Activated CD4-positive, alpha-beta T cell treated with anti-CD3 and anti-CD28 coated beads, Interleukin-2, amount 50 U/mL, for 4 hours (primary cell): ENCODE results near the gene CHN2.

Source experiments
- DNase-seq, 2 experiments: peaks; one replicate each; pipeline ENCODE4 v3.0.0-alpha.2; 2020

CHN2 gene

GRCh38 chr7:29340696-29341095 lies 146.1 kb downstream of the CHN2 start:
- DNase-seq: no peak

DNA sequence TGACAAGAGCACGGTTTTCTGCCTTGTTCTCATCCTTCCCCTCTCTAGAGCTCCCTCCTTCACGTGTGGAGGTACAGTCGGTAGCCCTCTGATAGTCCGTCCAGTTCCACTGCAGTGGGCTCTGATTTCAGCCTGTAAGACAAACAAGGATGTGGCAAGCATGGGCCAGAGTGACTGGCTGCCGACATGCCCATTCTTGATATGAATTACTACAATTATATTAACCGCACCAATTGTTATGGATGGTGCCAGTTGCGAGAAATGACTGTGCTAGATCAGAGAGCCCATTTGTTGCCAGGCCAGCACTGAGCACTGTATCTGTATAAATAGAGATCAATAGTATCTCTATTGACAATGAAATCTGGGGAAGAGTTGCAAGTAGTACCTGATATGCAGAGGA lies 146.6 kb downstream of the CHN2 start:
- no peak for DNase-seq

DNA sequence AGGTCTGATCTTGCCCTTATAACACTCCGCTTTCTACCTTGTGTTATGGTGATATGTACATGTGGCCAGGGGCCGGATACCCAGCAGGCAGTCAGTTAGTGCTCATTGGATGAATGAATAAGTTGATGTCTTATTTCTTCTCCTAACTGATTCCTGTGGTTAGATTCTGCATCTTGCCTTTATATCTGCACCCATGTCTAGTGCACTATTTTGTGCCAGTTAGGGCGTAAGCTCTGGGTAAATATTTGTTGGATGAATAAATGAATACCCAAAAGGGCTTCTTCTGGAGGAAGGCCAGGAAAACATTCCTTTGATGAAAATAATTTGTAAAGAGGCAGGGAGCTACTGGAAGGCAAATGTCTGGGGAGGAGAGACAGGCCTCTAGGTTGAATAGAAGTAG lies 148.2 kb downstream of the CHN2 start:
- DNase-seq: no peak

GRCh38 chr7:29343399-29343798 lies 148.8 kb downstream of the CHN2 start:
- DNase-seq: no peak

DNA sequence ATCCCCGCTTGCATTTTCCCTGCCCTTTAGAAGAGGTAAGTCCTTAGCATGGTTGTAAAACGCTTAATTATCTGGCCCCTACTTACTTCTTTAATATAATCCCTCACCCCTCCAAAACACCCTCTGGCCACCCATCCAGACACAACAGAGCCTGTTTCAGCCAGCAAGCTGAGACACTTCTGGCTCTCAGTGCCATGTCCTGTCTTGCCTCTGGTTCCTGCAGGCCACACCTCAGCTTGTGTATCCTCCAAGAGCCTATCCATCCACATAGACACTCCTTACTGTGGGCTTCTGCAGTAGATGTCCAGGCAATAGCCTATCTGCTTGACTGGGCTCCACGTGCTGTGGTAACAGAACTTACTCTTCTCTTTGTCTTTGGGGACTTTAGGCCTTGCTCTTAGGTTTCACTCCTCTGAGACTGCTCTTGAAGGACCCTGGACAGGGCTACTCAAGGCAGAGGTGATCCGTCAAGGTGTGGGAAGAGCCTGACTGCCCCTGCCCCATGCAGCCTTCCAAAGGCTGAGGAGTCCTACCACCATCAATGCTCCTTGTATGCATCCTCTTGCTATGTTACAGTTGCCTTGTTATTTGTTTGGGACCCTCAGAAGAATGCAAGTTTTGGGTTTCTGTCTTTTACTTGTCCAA lies 149.9 kb downstream of the CHN2 start:
- no peak for DNase-seq

DNA sequence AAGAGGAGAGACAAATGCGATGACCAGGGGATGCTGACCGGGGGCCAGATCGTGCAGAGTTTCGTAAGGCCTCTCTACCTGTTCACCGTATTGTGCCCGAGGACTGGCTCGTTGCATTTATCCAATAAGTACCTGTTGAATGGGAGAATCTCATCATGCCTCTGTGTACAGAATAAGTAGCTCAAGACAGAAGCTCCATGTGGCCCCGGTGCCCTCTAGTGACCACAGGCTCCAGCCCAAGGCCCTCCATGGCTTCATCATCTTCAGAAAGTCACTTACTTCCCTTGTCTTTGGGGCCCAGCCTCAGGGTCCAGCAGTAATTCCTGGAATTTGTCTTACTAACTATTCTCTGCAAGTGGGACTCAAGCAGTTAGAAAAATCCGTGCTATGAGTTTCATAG lies 151.0 kb downstream of the CHN2 start:
- no peak for DNase-seq

DNA sequence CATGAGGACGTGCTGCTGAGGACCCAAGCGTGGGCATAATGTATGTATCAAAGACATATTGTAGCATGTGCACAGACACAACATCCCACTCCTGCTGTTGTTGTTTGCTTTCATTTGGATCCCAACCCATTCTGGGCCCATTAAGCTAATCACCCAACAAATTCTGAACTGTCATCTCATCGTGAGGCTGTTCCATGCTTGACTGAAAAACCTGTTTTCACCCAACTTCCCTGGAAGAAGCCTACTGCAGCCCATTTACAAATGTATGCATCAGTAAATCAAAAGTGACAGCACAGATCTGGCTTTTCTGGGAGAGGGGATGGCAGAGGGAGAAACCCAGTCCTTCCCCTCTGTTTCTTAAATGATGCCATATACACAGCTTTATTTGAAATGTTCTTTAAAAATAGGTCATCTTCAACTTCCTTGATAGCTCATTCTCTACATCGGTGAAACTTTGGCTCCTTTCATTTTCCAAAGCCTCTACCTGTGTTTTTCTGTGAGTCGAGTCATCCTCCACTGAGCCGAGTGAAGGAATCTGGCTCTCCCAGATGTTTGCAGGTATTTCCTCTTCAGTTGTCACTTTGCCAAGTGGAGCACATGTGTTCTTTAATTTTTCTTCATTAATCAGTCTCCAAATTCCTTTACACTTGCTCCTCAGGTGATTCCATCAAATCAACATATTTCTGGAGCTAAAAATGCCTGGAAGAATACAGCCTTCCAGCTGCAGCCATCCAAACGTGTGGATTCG lies 151.8 kb downstream of the CHN2 start:
- DNase-seq: no peak

GRCh38 chr7:29349362-29349761 lies 154.8 kb downstream of the CHN2 start:
- DNase-seq: no peak

DNA sequence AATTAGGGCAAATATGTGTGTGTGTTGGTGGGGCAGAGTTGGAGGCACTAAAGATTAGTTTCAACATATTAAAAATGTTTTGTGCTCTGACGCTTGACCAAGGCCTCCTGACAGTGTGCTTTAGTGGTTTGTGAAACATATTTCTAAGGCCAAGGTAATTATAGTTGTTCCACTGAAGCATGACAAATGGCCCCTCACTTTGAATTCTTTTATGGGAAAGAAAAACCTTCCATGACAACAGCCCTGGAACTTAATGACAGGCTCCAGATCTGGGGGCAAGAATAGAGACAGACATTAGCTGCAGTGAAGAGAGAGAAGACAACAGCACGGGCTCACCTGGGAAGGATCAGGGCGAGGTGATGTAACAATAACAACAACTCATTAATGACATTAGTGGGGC lies 155.8 kb downstream of the CHN2 start:
- no peak for DNase-seq

GRCh38 chr7:29352041-29352440 lies 157.5 kb downstream of the CHN2 start:
- no peak for DNase-seq

DNA sequence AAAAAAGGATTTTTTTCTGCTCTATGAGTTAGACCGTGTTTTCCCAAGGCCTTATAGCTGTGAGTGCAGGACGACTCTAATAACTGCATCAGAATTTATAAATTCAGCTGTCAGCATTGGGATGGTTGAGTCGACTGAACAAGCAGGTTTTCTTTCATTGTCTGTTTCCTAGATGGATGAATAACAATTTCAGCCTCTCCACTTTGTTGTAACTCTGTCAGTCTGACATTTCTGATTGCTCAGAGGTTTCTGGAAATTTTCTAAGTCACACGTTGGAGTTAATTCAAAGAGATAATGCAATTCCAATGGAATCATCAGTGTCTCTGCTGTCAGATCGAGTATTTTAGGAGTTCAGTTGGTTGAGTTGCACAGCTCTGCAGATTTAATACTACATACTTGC lies 159.2 kb downstream of the CHN2 start:
- no peak for DNase-seq

DNA sequence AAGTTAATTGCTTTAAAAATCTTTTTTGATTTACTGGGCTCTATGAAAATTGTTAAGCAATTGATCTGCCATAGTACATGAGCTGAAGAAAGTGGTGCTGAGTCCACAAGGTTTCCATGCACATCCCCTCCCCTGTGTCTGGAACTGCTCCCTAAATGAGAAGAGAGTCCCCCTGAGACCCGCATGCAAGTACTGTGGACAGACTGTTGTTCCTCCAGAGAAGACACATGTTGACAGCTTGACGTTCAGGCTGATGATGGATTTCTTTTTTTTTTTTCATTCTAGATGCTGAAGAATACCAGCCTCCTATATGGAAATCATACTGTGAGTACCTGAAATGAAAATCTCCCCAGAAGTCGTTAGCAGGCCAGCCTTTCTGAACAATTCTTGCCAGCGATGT lies 159.8 kb downstream of the CHN2 start:
- no peak for DNase-seq

DNA sequence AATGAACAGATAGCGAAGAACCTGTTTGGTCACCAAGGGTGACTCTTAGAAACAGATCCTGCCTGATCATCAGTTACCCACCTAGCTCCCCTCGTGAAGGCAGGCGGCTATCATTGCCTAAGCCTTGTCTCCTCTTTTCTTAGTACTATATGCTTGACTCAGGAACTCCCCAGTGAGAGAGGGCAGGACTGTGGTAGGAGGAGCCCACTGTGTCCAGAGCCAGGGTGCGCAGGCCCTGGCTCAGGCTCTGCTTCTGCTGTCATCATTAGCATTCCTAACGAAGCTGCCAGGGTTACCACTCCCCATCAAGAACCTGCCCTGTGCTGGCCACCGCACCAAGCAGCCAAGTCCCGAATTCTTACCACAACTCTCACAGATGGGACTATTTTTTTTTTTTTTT lies 160.8 kb downstream of the CHN2 start:
- DNase-seq: no peak

- no peak for DNase-seq
Measured at GRCh38 chr7:29356631-29357030, 162.1 kb downstream of the CHN2 start.

DNA sequence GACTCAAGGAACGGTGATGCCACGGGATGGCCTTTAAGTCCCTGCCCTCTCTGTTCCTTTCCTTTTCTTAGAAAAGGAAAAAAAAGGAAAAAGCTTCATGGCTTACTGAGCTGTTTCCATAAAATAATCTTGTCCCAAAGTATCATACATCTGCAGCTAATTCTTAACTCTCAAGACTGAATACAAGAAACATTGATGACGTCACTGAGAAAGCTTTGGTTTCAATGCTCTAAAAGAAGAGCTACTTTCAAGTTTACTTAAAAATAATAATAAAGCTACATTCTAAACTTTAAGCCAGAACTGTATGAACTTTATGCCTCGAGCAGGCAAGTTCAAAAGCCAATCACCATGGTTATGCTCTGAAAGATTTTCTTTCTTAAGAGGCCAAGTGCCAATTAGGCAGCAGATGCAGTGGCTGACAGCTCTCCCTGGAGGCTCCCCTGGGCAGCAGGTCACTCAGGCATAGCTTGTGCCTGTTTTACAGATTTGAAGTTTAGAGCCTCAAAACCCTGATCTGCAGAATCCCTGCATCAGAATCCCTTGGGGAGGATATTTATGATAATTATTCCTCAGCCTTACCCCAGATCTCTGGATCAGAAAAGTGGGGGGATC lies 165.0 kb downstream of the CHN2 start:
- DNase-seq: no peak

DNA sequence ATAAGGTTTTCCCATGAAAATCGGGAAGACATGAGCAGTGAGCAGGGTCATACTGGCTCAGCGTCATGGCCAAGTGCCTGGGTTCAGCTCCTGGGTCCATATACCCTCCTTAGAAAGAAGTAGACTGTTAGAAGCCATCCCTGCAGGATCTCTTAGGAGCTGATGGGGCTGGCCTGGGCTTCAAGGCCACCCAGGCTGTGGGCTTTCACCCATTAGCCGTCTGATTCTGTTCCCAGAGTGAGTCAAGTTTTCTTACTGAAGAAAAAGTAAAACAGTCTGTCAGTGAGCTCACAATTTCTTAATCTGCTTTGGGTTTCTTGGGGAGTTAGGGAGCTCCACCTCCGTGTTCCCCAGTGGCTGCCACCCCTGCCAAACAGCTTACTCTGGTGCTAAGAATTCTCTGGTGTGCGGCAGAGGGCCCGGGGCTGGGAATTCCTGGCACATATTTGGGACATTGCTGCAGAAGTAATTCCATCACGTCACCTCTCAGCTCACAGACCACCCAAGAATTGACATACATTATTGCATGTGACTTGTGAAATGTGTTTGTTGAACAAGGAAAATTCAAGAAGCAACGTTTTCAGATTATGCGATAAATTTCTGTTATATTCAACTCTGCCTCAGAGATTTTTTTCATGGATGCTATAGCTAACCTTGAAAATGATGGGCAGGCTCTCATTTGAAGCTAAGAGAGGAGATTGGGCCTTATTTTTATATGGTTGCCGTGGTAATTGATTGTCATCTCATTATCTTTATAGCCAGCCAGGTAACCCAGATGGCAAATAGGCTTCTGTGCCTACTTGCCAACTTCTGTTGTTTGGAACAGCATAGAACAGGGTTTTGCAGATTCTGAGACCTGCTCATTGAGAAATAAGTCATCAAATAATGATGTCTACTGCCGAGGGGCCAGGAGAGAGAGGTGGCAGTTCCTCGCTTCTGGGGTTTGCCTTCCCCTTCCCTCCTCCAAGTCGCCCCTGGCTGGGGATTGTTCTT lies 166.4 kb downstream of the CHN2 start:
- no peak for DNase-seq

DNA sequence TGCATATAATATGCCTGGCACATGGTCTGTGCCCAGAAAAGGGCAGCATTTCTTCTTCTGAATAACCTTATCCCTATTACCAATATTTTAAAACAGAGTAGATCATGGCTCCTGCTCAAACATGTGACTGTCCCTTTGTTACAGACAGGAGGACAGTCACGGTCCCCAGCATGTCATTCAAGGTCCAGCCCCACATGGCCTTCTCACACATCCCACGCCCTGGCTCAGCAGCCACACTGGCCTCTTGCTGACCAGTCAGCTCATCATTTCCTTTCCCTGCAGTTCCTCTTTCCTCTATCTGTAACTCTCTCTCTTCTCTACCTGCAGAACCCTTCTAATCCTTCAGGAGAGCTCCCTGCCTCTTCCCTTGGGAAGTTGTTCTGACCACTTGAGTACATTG lies 167.8 kb downstream of the CHN2 start:
- DNase-seq: no peak

DNA sequence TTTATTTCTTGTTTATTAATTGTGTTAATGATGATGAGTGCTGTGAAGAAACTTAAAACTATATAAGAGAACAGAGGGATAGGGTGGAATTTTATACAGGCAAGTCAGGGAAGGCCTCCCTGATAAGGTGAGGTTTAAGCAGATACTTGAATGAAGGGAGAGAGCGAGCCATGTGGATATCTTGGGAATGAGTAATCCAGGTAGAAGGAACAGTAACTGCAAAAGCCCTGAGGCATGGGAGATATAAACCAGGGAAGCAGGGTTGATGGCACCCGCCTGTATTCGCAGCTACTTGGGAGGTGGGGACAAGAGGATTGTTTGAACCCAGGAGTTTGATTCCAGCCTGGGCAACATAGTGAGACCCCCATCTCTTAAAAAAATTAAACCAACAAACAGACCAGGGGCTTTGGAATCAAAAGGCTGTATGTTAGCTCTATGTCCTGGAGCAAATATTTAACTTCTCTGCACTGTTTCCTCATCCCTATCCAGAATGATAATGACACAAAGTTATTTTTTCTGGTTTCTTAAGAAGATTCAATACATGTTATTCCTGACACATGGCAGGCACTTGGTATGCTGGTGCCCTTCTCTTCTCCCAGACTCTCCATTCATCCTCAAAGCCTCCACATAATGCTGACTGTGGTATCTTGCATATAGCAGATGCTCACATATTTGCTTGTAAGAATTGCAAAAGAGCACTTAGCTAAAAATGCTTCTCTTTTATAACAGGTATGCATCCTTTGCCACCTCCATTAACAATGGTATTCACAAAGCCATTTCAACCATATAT lies 169.3 kb downstream of the CHN2 start:
- DNase-seq: no peak

- no peak for DNase-seq
Measured at GRCh38 chr7:29364661-29365060, 170.1 kb downstream of the CHN2 start.

DNA sequence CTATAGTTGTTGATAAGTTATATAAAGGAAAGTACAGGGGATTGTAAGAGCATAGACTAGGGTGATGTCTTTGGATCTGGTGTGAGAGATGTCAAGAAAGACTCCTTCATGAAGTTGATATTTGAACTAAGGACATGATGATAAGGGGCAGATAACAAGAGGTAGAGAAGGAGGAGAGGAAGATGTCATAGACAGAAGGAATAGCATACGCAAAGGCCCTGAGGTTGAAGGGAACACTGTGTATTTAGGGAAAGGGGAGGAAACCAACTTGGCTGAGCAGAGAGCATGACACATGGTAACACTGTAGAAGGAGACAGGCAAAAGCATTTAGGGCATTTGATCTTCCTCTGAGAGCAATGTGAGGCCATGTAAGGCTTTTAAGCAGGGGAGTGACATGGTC lies 170.8 kb downstream of the CHN2 start:
- DNase-seq: no peak

DNA sequence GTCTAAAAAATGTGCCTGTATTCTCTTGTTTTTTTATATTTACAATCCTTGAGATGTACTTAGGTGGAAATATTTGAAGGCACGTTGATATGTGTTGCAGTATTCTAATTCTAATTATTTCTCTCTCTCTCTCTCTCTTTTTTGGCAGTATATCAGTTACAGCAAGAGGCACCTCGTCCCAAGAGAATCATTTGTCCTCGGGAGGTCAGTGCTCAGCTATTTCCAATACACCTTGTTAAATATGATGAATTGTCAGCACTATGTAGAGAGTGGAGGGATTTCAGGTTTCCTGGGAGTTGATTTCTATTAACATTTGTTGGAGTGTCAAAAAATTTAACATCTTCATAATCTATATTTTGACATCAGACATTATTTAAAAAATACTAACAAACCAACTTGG lies 173.2 kb downstream of the CHN2 start:
- DNase-seq: no peak

DNA sequence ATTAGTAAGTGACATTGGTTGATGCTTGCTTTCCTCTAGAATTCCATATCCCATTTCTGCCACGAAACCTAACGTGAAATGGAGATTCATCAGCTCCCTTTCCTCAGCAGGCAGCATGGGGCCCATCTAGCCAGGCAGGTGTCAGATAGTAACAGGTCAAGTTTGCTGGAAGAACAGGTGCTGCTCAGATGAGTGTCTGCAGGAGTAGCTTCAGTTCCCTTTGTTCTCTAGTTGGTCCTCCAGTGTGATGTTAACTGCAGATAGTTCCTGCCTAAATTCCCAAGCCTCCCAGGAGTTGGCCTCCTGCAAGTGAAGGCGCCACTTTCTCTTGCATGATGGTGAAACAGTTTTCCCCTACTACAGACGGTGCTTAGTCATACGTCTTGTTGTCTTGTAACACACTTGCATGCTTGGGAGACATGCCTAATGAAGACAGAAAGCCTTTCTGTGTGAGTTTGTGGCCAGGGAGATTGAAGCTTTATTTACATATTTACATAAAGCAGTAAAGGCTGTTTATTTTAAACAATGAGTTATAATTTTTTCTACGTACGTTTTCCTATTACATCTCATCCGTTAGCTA lies 175.4 kb downstream of the CHN2 start:
- no peak for DNase-seq
